K562 (cell line): ENCODE measurements around the gene PNKD. TPM values are rescaled to one million over a fixed set of nuclear protein-coding genes. Genes with fewer than 3 reads are reported as not detected.

Source experiments
- ARID3B ChIP-seq: fragments of 250-450 bp; sonication (Bioruptor Pico); IDR thresholded peaks from 2 replicates; pipeline ENCODE4 v1.4.0; 2020; ENCODE audit warnings: borderline replicate concordance
- ASH1L ChIP-seq: fragments of 450-650 bp; IDR thresholded peaks from 2 replicates; pipeline ENCODE4 v1.6.1; 2018; ENCODE audit warnings: borderline replicate concordance, mild to moderate bottlenecking, low read depth; ENCODE audit not compliant: partially characterized antibody
- BCL6 ChIP-seq: fragments of 250-450 bp; sonication (Bioruptor Pico); IDR thresholded peaks from 2 replicates; pipeline ENCODE4 v1.4.0; 2020
- CREB5 ChIP-seq: fragments of 250-450 bp; sonication (Bioruptor Pico); IDR thresholded peaks from 2 replicates; pipeline ENCODE4 v1.5.0; 2020; ENCODE audit warnings: mild to moderate bottlenecking
- E2F3 ChIP-seq: fragments of 250-450 bp; sonication (Bioruptor Pico); IDR thresholded peaks from 2 replicates; pipeline ENCODE4 v1.4.0; 2020; ENCODE audit warnings: mild to moderate bottlenecking
- GABPB2 ChIP-seq: fragments of 250-450 bp; sonication (Bioruptor Pico); conservative IDR thresholded peaks from 2 replicates; pipeline ENCODE4 v1.5.1; 2021; ENCODE audit warnings: mild to moderate bottlenecking
- HNRNPK ChIP-seq: fragments of 200-400 bp; formaldehyde crosslinking; IDR thresholded peaks from one replicate; pipeline ENCODE4 v1.6.1; 2018; ENCODE audit warnings: mild to moderate bottlenecking, low read depth, low read length; ENCODE audit not compliant: poor library complexity, severe bottlenecking
- MEF2A ChIP-seq: IDR thresholded peaks from 2 replicates; pipeline ENCODE4 v1.6.1; 2011; ENCODE audit warnings: low read depth, mild to moderate bottlenecking, low read length, moderate library complexity; ENCODE audit not compliant: control insufficient read depth
- PHF21A ChIP-seq: fragments of 450-650 bp; IDR thresholded peaks from 2 replicates; pipeline ENCODE4 v1.6.1; 2017; ENCODE audit warnings: low read depth, borderline replicate concordance
- PRDM10 ChIP-seq: fragments of 450-650 bp; IDR thresholded peaks from 2 replicates; pipeline ENCODE4 v1.6.1; 2018; ENCODE audit not compliant: partially characterized antibody
- SMAD4 ChIP-seq: fragments of 250-450 bp; sonication (Bioruptor Pico); conservative IDR thresholded peaks from 2 replicates; pipeline ENCODE4 v1.8.0; 2021; ENCODE audit warnings: inconsistent platforms, mild to moderate bottlenecking, moderate library complexity
- SMARCA4 ChIP-seq: fragments of 450-650 bp; IDR thresholded peaks from 2 replicates; pipeline ENCODE4 v1.6.1; 2016
- TCF3 ChIP-seq: sonication (generic); formaldehyde crosslinking; IDR thresholded peaks from 2 replicates; pipeline ENCODE4 v1.4.0; 2020; ENCODE audit warnings: mild to moderate bottlenecking, missing genetic modification reagents
- TEAD1 ChIP-seq, 2 experiments: fragments of 450-650 bp in 1 of 2; sonication (generic) in 1 of 2; formaldehyde crosslinking; IDR thresholded peaks; 2 replicates each; pipeline versions ENCODE4 v1.4.0 to v1.8.0; 2020 to 2022; ENCODE audit warnings: mild to moderate bottlenecking in 2 of 2, missing genetic modification reagents in 1 of 2
- U2AF1 ChIP-seq: fragments of 200-400 bp; formaldehyde crosslinking; optimal IDR thresholded peaks from 2 replicates; pipeline ENCODE3; 2017; ENCODE audit warnings: mild to moderate bottlenecking, low read depth, low read length, moderate library complexity
- U2AF2 ChIP-seq: fragments of 200-400 bp; formaldehyde crosslinking; optimal IDR thresholded peaks from 2 replicates; pipeline ENCODE3; 2017; ENCODE audit warnings: low read depth, mild to moderate bottlenecking, low read length
- ZBTB2 ChIP-seq: fragments of 450-650 bp; IDR thresholded peaks from 2 replicates; pipeline ENCODE4 v1.6.1; 2016; ENCODE audit warnings: antibody characterized with exemption
- ZKSCAN1 ChIP-seq: fragments of 150-350 bp; IDR thresholded peaks from 2 replicates; pipeline ENCODE4 v1.6.1; 2016; ENCODE audit warnings: low read depth, low read length
- ZNF445 ChIP-seq: fragments of 250-450 bp; sonication (Bioruptor Pico); IDR thresholded peaks from 2 replicates; pipeline ENCODE4 v1.4.0; 2020; ENCODE audit warnings: low read depth, mild to moderate bottlenecking, moderate library complexity
- polyA plus RNA-seq, 8 experiments: library from polyadenylated mRNA; depleted of rRNA in 4 of 8; stranded (reverse) in 5 of 8; unstranded in 3 of 8; fragments of >200 nt; fragmentation: Nextera tagmentation in 2 of 8; fragmentation: Illumina TruSeq in 1 of 8; extraction: Ambion mirVana in 2 of 8; extraction: Trizol in 1 of 8; gene quantifications; 2 replicates each; pipeline versions ENCODE4 v1.2.1 to v1.2.3, GENCODE V29; 2011 to 2014; ENCODE audit warnings: inconsistent platforms in 1 of 8, missing spikeins in 1 of 8
- total RNA-seq, 7 experiments: library from RNA; depleted of rRNA in 6 of 7; stranded (reverse); fragments of >200 nt in 6 of 7; fragmentation: Illumina TruSeq in 2 of 7; extraction: Trizol in 2 of 7; gene quantifications; 2 replicates each; pipeline versions ENCODE4 v1.2.1 to v1.2.3, GENCODE V29; 2011 to 2021; ENCODE audit warnings: low replicate concordance in 1 of 7

Gene PNKD
- total and polyA plus RNA-seq, 9 of the 15 experiments (the other 6 are each of a cell fraction or from before 2014, with no cell fraction given), result 26.0 to 105 (median 60.1) TPM

GRCh38 chr2:218286570-218287459, 16.5 kb downstream of the PNKD start (continued):
- TF ChIP-seq MEF2A (no peak), SMAD4 (CRISPR knock-in tag) (no peak), E2F3 (CRISPR knock-in tag) (no peak), ASH1L (no peak), TEAD1 (CRISPR knock-in tag; IDR thresholded peaks at IDR 0.05) (no peak), TCF3 (CRISPR knock-in tag) (peak; percentile 49; the same call in 1 of the 2 replicates), PRDM10 (peak; percentile 93), ZNF445 (no peak), GABPB2 (CRISPR knock-in tag) (no peak), CREB5 (no peak), ZBTB2 (no peak), ARID3B (no peak), U2AF2 (no peak), BCL6 (CRISPR knock-in tag) (no peak), U2AF1 (no peak), PHF21A (no peak), SMARCA4 (peak; percentile 20; the same call in 1 of the 2 replicates), HNRNPK (no peak), ZKSCAN1 (no peak)
